RWPE1 (cell line): ENCODE results near the gene TRIM32.

Experiments used
- CTCF ChIA-PET: fragments of 350-600 bp; sonication (Branson Sonifier 250); formaldehyde crosslinking; extraction: SDS; loops from one replicate; lab custom pipeline; 2021; lab: Yijun Ruan, JAX
- POLR2A ChIA-PET: fragments of 400-600 bp; formaldehyde crosslinking; extraction: SDS; loops from one replicate; lab custom pipeline; 2020; ENCODE audit warnings: antibody characterized with exemption; ENCODE audit not compliant: low non-redundant PET; lab: Yijun Ruan, JAX
- DNase-seq: peaks from one replicate; pipeline ENCODE4 v3.0.0; 2012; ENCODE audit warnings: low spot score
- H3K27ac ChIP-seq: fragments of 450-650 bp; 2 replicates; pipeline ENCODE4 v1.5.1; 2017
- CTCF ChIP-seq: fragments of 450-650 bp; conservative IDR thresholded peaks from 2 replicates; pipeline ENCODE4 v1.5.1; 2017; ENCODE audit warnings: low read depth, mild to moderate bottlenecking

Gene TRIM32

DNA sequence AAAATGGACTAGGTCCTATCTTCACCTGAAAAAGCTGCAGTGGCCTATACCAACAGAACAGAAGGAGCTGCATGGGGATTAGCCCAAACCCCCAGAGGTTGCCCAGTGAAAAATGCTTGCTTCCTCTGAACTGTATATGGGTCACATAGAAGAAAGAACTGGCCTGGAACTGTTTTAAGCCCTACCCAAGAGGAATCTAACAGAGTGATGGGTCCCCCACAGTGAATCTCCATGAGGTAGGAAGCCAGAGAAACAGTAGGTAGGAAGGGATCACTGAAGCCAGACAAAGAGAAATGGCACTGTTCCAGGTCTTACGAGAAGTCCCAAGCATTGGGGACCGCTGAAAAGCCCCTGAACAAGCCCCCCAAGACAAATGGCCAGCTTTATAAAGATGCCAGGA lies 28.8 kb upstream of the TRIM32 start:
- TF ChIP-seq CTCF = no peak
- ChIA-PET POLR2A (no interaction called here), CTCF (no interaction called here)
- no peak overlapping the region for H3K27ac ChIP-seq
- DNase-seq = no peak

DNA sequence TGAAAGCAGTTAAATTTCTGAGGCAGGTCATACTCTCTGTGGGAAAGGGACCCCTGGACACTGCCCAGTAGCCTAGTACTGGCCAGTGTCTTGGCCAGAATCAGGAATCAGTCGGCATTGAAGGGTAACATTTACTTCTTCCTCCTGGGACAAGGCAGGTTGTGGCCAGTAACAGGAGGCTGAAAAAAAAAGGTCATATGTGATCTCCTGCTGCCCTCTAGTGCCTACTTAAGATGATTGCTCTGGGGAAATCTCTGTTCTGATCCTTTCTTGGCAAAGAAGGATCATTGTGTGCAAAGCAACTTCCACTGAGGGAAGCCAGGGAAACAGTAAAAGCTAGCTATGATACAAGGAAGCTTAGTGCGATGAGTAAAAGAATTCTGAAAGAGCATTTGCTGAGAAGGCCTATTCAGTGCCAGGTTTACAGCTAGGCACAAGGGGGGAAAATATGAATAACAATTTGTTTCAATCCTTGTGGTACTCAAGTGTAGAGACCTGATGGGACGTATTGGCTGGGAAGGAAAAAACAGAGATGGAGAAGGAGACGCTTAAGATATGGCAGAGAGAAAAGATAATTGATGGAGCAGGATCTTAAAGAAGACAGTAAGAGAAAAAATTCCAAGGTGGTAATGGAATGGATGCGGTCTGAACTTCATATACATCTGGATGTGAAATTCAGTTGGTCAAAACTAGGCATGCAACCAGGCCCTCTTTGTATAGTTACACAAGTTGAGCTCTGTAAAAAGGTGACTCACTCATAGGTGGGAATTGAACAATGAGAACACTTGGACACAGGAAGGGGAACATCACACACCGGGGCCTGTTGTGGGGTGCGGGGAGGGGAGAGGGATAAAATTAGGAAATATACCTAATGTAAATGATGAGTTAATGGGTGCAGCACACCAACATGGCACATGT lies 25.8 kb upstream of the TRIM32 start:
- CTCF ChIA-PET = interaction anchor here (0.6 to 1.4 kb wide), 7 partner anchors 19 to 1343 kb away, joined by 3 to 8 read pairs (median 3); no protein-coding TSS in a partner anchor
- peak; percentile 93 for TF ChIP-seq CTCF
- H3K27ac ChIP-seq = no peak overlapping the region
- peak; percentile 91 for DNase-seq
- POLR2A ChIA-PET = no interaction called here

DNA sequence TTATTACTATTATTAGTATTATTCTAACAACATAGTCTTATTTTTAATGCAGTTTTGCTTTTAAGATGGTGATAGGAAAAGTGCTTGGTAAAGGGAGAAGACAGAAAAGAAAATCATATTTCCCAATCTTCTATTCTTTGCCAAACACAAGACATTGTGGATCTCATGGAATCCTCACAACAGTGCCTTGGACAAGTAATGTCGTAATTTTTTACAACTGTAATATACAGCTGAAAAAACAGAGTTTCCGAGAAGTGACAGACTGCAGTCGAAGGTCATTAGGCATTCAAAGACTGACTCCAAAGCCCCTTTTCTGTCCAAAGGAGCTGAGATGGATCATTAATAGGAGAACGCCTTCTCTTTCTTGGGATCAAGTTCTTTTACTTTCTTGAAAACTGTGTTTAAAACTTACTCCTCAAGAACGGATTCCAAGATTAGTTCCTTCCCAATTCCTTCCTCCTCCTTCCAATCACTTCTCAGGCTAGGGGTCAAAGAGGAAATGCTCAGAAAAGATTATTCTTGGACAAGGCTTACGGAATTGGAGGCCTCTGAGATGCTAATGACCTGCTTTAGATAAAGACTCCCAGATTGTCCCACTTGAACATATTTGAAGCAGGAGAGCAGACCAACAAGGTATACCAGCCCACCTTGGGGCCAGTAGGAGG lies 24.3 kb upstream of the TRIM32 start:
- ChIA-PET POLR2A (no interaction called here), CTCF (interaction anchor here (1.0 to 1.3 kb wide), 2 partner anchors 1069 kb away, joined by 4 to 8 read pairs; no protein-coding TSS in a partner anchor)
- TF ChIP-seq CTCF = no peak
- no peak for DNase-seq
- no peak overlapping the region for H3K27ac ChIP-seq

DNA sequence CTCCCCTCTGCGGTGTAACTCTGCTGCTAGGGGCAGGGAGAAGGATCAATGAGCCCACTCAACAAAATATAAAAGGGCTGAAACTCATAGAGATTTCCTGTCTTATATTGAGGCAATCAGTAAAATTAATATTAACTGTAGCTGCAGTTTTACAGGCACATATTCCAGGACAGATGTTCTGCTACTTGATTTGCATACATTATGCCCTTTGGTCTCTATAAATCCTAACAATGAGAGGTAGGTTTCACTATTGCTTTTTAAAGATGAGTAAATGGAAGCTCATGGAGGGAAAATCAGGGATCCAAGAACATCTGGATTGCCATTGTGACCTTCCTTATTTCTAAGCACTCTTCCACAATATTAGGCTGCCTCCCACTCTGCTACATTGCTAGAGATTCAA lies 23.5 kb upstream of the TRIM32 start:
- POLR2A ChIA-PET = no interaction called here
- DNase-seq = no peak
- no peak for TF ChIP-seq CTCF
- no peak overlapping the region for H3K27ac ChIP-seq
- CTCF ChIA-PET = interaction anchor here (1.0 kb wide), 1 partner anchor 1070 kb away, joined by 4 read pairs; no protein-coding TSS in a partner anchor

- POLR2A ChIA-PET = no interaction called here
- no peak overlapping the region for H3K27ac ChIP-seq
- no peak for DNase-seq
- CTCF ChIA-PET = interaction anchor here (1.0 kb wide), 1 partner anchor 23 kb away, joined by 3 read pairs; no protein-coding TSS in a partner anchor
- TF ChIP-seq CTCF = no peak
These were observed 18.0 kb upstream of the TRIM32 start for GRCh38 chr9:116668970-116669695.

GRCh38 chr9:116671605-116672004 lies 15.5 kb upstream of the TRIM32 start:
- ChIA-PET CTCF (no interaction called here), POLR2A (no interaction called here)
- no peak for DNase-seq
- no peak for TF ChIP-seq CTCF
- no peak overlapping the region for H3K27ac ChIP-seq
